Muscle layer of duodenum (tissue), 2 donors: ENCODE data around the gene UBAP2.

Experiments
- H3K27ac ChIP-seq: one replicate; pipeline ENCODE4 v1.7.0; 2013; ENCODE audit warnings: mild to moderate bottlenecking, low read length
- H3K27me3 ChIP-seq: one replicate; pipeline ENCODE4 v1.7.0; 2013; ENCODE audit warnings: low read depth, mild to moderate bottlenecking, control low read depth, low read length
- H3K36me3 ChIP-seq, 2 donors: one replicate each; pipeline ENCODE4 v1.7.0; 2013; ENCODE audit warnings: low read length in 2 of 2, control low read depth in 1 of 2, mild to moderate bottlenecking in 1 of 2; ENCODE audit not compliant: insufficient read depth in 2 of 2, control insufficient read depth in 1 of 2
- H3K4me1 ChIP-seq, 2 donors: one replicate each; pipeline ENCODE4 v1.7.0; 2013; ENCODE audit warnings: low read length in 2 of 2, mild to moderate bottlenecking in 2 of 2, control low read depth in 1 of 2, moderate library complexity in 1 of 2; ENCODE audit not compliant: insufficient read depth in 2 of 2, control insufficient read depth in 1 of 2
- H3K4me3 ChIP-seq, 2 donors: one replicate each; pipeline ENCODE4 v1.7.0; 2013; ENCODE audit warnings: low read length in 2 of 2, low read depth in 1 of 2, mild to moderate bottlenecking in 1 of 2
- H3K9me3 ChIP-seq, 2 donors: one replicate each; pipeline ENCODE4 v1.7.0; 2013; ENCODE audit warnings: low read length in 2 of 2, control low read depth in 1 of 2, mild to moderate bottlenecking in 1 of 2; ENCODE audit not compliant: control insufficient read depth in 1 of 2
- donor health status: healthy.

Gene UBAP2

DNA sequence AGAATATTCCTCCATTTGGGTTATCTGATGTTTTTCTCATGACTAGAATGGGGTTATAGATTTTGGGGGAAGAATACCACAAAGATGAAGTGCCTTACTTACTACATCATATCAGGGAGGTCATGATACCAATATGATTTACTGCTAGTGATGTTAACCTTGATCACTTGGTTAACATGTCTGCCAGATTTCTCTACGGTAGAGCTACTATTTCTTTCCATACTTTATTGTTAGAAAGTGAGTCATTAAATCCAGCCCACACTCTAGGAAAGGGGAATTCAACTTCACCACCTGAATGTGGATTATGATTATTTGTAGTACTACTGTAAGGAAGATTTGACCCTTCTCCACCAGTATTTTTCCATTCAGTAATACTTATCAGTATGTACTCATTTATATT, 167.1 kb downstream of the UBAP2 start:
- no peak overlapping the region for H3K4me3 ChIP-seq
- H3K4me1 ChIP-seq: peaks cover 5 to 46% of the 10 kb centered on the region in 2 donors
- H3K36me3 ChIP-seq: no peaks in the 10 kb centered on the region

DNA sequence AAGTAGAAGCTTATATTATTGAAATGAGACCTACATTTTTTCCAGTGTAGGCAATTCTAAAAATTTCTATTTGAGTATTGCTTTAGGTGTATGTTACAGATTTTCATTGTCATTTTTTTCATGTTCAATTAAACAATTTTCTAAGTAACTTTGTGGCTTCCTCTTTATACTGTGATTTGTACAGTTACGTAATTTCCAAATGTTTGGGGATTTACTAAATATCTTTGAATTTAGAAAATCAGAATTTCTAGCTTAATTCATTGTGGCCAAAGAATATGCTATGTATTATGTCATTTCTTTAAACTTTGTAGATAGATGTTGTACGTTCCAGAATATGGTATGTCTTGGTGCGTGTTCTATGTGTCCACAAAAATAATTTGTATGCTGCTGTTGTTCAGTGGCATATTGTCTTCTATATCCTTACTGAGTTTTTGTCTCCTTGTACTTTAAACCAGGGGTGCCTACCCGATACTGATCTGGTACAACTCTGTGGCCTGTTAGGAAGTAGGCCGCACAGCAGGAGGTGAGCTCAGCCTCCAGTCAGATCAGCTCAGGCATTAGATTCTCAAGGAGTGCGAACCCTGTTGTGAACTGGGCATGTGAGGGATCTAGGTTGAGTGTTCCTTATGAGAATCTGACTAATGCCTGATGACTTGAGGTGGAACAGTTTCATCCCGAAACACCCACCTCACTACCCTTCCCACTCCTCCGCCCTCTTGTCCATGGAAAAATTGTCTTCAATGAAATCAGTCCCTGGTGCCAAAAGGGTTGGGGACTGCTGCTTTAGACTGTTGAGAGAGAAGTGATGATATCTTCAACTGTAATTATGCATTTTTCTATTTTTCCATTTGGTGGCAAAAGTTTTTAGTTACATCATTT, 168.2 kb downstream of the UBAP2 start:
- no peaks in the 10 kb centered on the region for H3K36me3 ChIP-seq
- no peak overlapping the region for H3K4me3 ChIP-seq
- no peak overlapping the region for H3K27ac ChIP-seq
- H3K9me3 ChIP-seq: no peaks in the 10 kb centered on the region
- peaks cover 3 to 39% of the 10 kb centered on the region in 2 donors for H3K4me1 ChIP-seq
- H3K27me3 ChIP-seq: no peaks in the 10 kb centered on the region

More for the DNA sequence above, 167.1 kb downstream of the UBAP2 start:
- H3K9me3 ChIP-seq: no peaks in the 10 kb centered on the region
- H3K27ac ChIP-seq: no peak overlapping the region
- H3K27me3 ChIP-seq: no peaks in the 10 kb centered on the region

DNA sequence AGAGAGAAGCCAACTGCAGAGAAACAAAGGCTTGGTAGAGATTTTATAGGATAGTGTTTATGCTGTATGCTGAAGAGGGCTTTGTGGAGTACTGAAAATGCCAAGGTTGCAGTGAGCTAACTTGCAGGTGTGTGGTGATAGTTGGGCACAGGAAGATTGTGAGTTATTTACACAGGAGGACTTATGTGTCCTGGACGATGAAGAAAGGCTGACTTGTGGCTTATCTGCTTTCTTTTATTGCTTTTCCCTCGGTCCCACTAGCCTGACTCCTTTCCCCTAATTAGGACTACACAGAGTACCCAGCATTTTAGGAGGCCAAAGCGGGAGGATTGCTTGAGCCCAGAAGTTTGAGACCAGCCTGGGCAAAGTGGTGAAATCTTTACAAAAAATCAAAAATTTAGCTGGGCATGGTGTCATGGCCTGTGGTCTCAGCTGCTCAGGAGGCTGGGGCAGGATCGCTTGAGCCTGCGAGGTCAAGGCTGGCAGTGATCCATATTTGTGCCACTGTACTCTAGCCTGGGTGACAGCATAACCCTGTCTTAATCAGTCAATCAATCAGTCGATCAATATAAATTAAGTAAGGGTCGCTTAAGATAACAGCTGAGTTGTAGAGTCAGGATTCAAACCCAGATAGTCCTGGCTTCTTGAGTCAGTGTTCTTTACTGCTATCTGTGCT, 169.9 kb downstream of the UBAP2 start:
- H3K4me1 ChIP-seq: peaks cover 0 to 28% of the 10 kb centered on the region in 2 donors
- no peaks in the 10 kb centered on the region for H3K36me3 ChIP-seq
- H3K27me3 ChIP-seq: no peaks in the 10 kb centered on the region
- H3K27ac ChIP-seq: no peak overlapping the region
- no peak overlapping the region for H3K4me3 ChIP-seq
- no peaks in the 10 kb centered on the region for H3K9me3 ChIP-seq

DNA sequence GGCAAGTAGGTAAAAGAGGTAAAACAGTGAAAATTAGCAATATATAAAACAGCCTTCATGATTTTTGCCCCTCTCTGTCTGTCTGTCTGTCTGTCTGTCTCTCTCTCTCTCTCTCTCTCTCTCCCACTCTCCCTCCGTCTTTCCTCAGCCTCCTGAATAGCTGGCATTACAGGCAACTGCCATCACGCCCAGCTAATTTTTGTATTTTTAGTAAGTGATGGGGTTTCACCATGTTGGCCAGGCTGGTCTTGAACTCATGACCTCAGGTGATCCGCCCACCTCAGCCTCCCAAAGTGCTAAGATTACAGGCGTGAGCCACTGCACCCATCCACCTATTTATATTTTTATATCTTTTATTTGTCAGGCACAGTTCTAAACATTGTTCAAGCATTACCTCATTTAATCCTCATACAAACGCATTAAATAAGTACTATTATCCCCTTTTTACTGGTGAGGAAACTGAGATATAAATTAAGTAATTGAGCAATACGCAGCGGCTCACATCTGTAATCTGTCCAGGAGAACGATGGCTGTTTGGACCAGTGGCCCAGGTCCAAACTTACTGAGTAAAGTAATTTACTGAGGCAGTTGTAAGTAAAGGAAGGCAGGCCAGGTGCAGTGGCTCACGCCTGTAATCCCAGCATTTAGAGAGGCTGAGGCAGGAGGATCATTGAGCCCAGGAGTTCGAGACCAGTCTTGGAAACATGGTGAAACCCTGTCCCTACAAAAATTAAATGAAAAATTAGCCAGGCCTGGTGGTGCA, 170.8 kb downstream of the UBAP2 start:
- Histone ChIP-seq H3K36me3 (no peaks in the 10 kb centered on the region), H3K4me1 (peaks cover 0 to 28% of the 10 kb centered on the region in 2 donors), H3K27ac (no peak overlapping the region)

More for the DNA sequence above, 170.8 kb downstream of the UBAP2 start:
- Histone ChIP-seq H3K4me3 (no peak overlapping the region), H3K27me3 (no peaks in the 10 kb centered on the region), H3K9me3 (no peaks in the 10 kb centered on the region)
